ENCODE measurements around the gene ALG5.

DNA sequence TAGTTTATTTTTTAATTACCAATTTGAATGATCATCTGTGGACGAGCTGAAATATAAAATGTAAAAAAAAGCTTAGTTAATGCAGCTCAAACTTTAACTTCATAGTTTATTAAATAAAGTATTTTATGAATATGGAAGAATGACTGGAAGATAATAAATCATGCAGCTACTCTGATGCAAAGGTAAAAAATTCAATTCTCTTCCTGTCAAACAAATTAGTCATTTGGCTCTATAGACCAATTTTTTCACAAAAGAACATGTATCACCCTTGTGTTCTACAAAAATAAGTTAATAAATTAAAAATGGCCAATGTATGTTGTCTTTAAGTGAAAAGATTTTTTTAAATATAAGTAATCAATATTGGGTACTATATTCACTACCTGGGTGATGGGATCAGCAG, 27.6 kb upstream of the ALG5 start:
- TF ChIP-seq, protein P1, sequence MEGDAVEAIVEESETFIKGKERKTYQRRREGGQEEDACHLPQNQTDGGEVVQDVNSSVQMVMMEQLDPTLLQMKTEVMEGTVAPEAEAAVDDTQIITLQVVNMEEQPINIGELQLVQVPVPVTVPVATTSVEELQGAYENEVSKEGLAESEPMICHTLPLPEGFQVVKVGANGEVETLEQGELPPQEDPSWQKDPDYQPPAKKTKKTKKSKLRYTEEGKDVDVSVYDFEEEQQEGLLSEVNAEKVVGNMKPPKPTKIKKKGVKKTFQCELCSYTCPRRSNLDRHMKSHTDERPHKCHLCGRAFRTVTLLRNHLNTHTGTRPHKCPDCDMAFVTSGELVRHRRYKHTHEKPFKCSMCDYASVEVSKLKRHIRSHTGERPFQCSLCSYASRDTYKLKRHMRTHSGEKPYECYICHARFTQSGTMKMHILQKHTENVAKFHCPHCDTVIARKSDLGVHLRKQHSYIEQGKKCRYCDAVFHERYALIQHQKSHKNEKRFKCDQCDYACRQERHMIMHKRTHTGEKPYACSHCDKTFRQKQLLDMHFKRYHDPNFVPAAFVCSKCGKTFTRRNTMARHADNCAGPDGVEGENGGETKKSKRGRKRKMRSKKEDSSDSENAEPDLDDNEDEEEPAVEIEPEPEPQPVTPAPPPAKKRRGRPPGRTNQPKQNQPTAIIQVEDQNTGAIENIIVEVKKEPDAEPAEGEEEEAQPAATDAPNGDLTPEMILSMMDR (conservative IDR thresholded peaks at IDR 0.05; ENCODE audit: low read depth, low read length), result no peak
- no peak for TF ChIP-seq RFX5 (IDR thresholded peaks at IDR 0.05; ENCODE audit: low read depth, low read length)
- TF ChIP-seq POLR2A (IDR thresholded peaks at IDR 0.05; ENCODE audit: low read depth, low read length), result no peak
- TF ChIP-seq RAD21 (IDR thresholded peaks at IDR 0.05; ENCODE audit: low read length), result no peak
- TF ChIP-seq CEBPB (IDR thresholded peaks at IDR 0.05; ENCODE audit: low read depth, low read length), result no peak
- no peak for TF ChIP-seq RCOR1 (IDR thresholded peaks at IDR 0.05; ENCODE audit: insufficient replicate concordance, low read length)
- TF ChIP-seq CHD1 (IDR thresholded peaks at IDR 0.05; ENCODE audit: low read depth, low read length), result no peak
- no peak for TF ChIP-seq MXI1 (IDR thresholded peaks at IDR 0.05; ENCODE audit: borderline replicate concordance, low read depth, low read length)
- no peak for TF ChIP-seq MAFK (IDR thresholded peaks at IDR 0.05; ENCODE audit: low read depth, low read length)
- no peak for TF ChIP-seq MAZ (IDR thresholded peaks at IDR 0.05; ENCODE audit: borderline replicate concordance, low read depth, low read length)
- TF ChIP-seq SMC3 (IDR thresholded peaks at IDR 0.05; ENCODE audit: low read depth, low read length), result no peak
- no peak for TF ChIP-seq FOS (IDR thresholded peaks at IDR 0.05; ENCODE audit: low read depth, low read length)
- TF ChIP-seq, protein P2, sequence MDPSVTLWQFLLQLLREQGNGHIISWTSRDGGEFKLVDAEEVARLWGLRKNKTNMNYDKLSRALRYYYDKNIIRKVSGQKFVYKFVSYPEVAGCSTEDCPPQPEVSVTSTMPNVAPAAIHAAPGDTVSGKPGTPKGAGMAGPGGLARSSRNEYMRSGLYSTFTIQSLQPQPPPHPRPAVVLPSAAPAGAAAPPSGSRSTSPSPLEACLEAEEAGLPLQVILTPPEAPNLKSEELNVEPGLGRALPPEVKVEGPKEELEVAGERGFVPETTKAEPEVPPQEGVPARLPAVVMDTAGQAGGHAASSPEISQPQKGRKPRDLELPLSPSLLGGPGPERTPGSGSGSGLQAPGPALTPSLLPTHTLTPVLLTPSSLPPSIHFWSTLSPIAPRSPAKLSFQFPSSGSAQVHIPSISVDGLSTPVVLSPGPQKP (IDR thresholded peaks at IDR 0.05; ENCODE audit: borderline replicate concordance, low read depth, low read length), result no peak

Data from IMR-90 (cell line).